Activated T-helper 17 cell treated with anti-CD3 and anti-CD28 coated beads, Interleukin-2, amount 50 U/mL, for 72 hours (primary cell): ENCODE results near the gene DERA. TPM values are rescaled to one million over a fixed set of nuclear protein-coding genes. Genes with fewer than 3 reads are reported as not detected.
"Not testable (repeated sequence)": the region's sequence is repeated elsewhere in the genome, so short reads cannot be mapped to it uniquely, and the experiment has no call there.

Experiments
- ATAC-seq: fragments of 150-1000 bp; cut with Tn5 transposase; replicated peaks from 2 replicates; pipeline ENCODE4 v1.10.0; 2021; ENCODE audit warnings: mild to moderate bottlenecking, moderate library complexity
- H3K27ac Mint-ChIP-seq: one replicate; pipeline ENCODE4 v1.8.0; 2022; ENCODE audit warnings: mixed read lengths
- H3K27me3 Mint-ChIP-seq: one replicate; pipeline ENCODE4 v1.8.0; 2022; ENCODE audit warnings: mixed read lengths
- H3K36me3 Mint-ChIP-seq: one replicate; pipeline ENCODE4 v1.8.0; 2022; ENCODE audit warnings: low read depth, mild to moderate bottlenecking, mixed read lengths
- H3K4me1 Mint-ChIP-seq: one replicate; pipeline ENCODE4 v1.8.0; 2022; ENCODE audit warnings: mixed read lengths
- H3K4me3 Mint-ChIP-seq: one replicate; pipeline ENCODE4 v1.8.0; 2022; ENCODE audit warnings: mild to moderate bottlenecking, mixed read lengths
- H3K9me3 Mint-ChIP-seq: one replicate; pipeline ENCODE4 v1.8.0; 2022; ENCODE audit warnings: mixed read lengths
- total RNA-seq, 2 donors: library from RNA; stranded (reverse); gene quantifications; one replicate each; pipeline ENCODE4 v1.2.3, GENCODE V29; 2022

DERA gene
- total RNA-seq, 2 donors from 2014 or later = 19.2 to 26.1 TPM

GRCh38 chr12:15988983-15989755, 78.0 kb downstream of the DERA start:
- Mint-ChIP-seq H3K9me3 (no peaks in the 10 kb centered on the region), H3K27me3 (no peaks in the 10 kb centered on the region), H3K27ac (no peak overlapping the region), H3K4me1 (no peaks in the 10 kb centered on the region), H3K4me3 (no peak overlapping the region), H3K36me3 (peaks cover 85% of the 10 kb centered on the region)
- ATAC-seq = no peak

GRCh38 chr12:15995801-15996200, 84.7 kb downstream of the DERA start:
- Mint-ChIP-seq H3K4me3 (no peak overlapping the region), H3K4me1 (peaks cover 6% of the 10 kb centered on the region), H3K27me3 (no peaks in the 10 kb centered on the region), H3K36me3 (peaks cover 29% of the 10 kb centered on the region), H3K9me3 (no peaks in the 10 kb centered on the region), H3K27ac (no peak overlapping the region)
- ATAC-seq = no peak

- Mint-ChIP-seq H3K4me1 (peaks cover 6% of the 10 kb centered on the region), H3K4me3 (no peak overlapping the region), H3K27me3 (no peaks in the 10 kb centered on the region), H3K27ac (no peak overlapping the region), H3K9me3 (no peaks in the 10 kb centered on the region), H3K36me3 (peaks cover 24% of the 10 kb centered on the region)
- ATAC-seq = no peak
These were observed 85.1 kb downstream of the DERA start for GRCh38 chr12:15996254-15996653.

GRCh38 chr12:15996948-15997347, 85.8 kb downstream of the DERA start:
- Mint-ChIP-seq H3K36me3 (peaks cover 20% of the 10 kb centered on the region), H3K4me1 (peaks cover 6% of the 10 kb centered on the region), H3K27me3 (no peaks in the 10 kb centered on the region), H3K27ac (no peak overlapping the region), H3K4me3 (no peak overlapping the region), H3K9me3 (no peaks in the 10 kb centered on the region)
- ATAC-seq = no peak

GRCh38 chr12:15997910-15998309, 86.8 kb downstream of the DERA start:
- H3K27ac Mint-ChIP-seq = no peak overlapping the region
- peaks cover 6% of the 10 kb centered on the region for H3K4me1 Mint-ChIP-seq
- peaks cover 10% of the 10 kb centered on the region for H3K36me3 Mint-ChIP-seq
- no peak for ATAC-seq
- H3K27me3 Mint-ChIP-seq = no peaks in the 10 kb centered on the region
- no peak overlapping the region for H3K4me3 Mint-ChIP-seq
- H3K9me3 Mint-ChIP-seq = no peaks in the 10 kb centered on the region

- Mint-ChIP-seq H3K4me3 (no peak overlapping the region), H3K4me1 (no peaks in the 10 kb centered on the region), H3K36me3 (peaks cover 25% of the 10 kb centered on the region), H3K27me3 (no peaks in the 10 kb centered on the region), H3K27ac (no peak overlapping the region), H3K9me3 (no peaks in the 10 kb centered on the region)
- no peak for ATAC-seq
These were observed 91.7 kb downstream of the DERA start for GRCh38 chr12:16002880-16003279.

GRCh38 chr12:16003460-16003859, 92.3 kb downstream of the DERA start:
- H3K4me3 Mint-ChIP-seq = no peak overlapping the region
- no peaks in the 10 kb centered on the region for H3K9me3 Mint-ChIP-seq
- peaks cover 25% of the 10 kb centered on the region for H3K36me3 Mint-ChIP-seq
- no peaks in the 10 kb centered on the region for H3K27me3 Mint-ChIP-seq
- no peak for ATAC-seq
- H3K27ac Mint-ChIP-seq = no peak overlapping the region
- no peaks in the 10 kb centered on the region for H3K4me1 Mint-ChIP-seq

- Mint-ChIP-seq H3K4me1 (no peaks in the 10 kb centered on the region), H3K27me3 (no peaks in the 10 kb centered on the region), H3K4me3 (no peak overlapping the region), H3K9me3 (no peaks in the 10 kb centered on the region), H3K27ac (no peak overlapping the region), H3K36me3 (peaks cover 32% of the 10 kb centered on the region)
- ATAC-seq = no peak
These were observed 95.6 kb downstream of the DERA start for GRCh38 chr12:16006752-16007151.

- H3K4me1 Mint-ChIP-seq = no peaks in the 10 kb centered on the region
- peaks cover 5% of the 10 kb centered on the region for H3K9me3 Mint-ChIP-seq
- H3K27me3 Mint-ChIP-seq = no peaks in the 10 kb centered on the region
- H3K36me3 Mint-ChIP-seq = peaks cover 45% of the 10 kb centered on the region
- H3K27ac Mint-ChIP-seq = no peak overlapping the region
- ATAC-seq = no peak
- H3K4me3 Mint-ChIP-seq = no peak overlapping the region
These were observed 97.3 kb downstream of the DERA start for GRCh38 chr12:16008421-16008824.

- Mint-ChIP-seq H3K27ac (no peak overlapping the region), H3K9me3 (peaks cover 13% of the 10 kb centered on the region), H3K27me3 (no peaks in the 10 kb centered on the region), H3K4me1 (no peaks in the 10 kb centered on the region), H3K4me3 (no peak overlapping the region), H3K36me3 (peaks cover 45% of the 10 kb centered on the region)
- no peak for ATAC-seq
These were observed 101.0 kb downstream of the DERA start for GRCh38 chr12:16012117-16012516.

GRCh38 chr12:16013722-16014121, 102.6 kb downstream of the DERA start:
- Mint-ChIP-seq H3K9me3 (peaks cover 13% of the 10 kb centered on the region), H3K36me3 (peaks cover 50% of the 10 kb centered on the region)
- H3K4me3 Mint-ChIP-seq, H3K4me1 Mint-ChIP-seq, ATAC-seq, H3K27me3 Mint-ChIP-seq, H3K27ac Mint-ChIP-seq: not testable (repeated sequence)

GRCh38 chr12:16014394-16014793, 103.3 kb downstream of the DERA start:
- peaks cover 13% of the 10 kb centered on the region for H3K9me3 Mint-ChIP-seq
- H3K4me1 Mint-ChIP-seq, ATAC-seq, H3K4me3 Mint-ChIP-seq, H3K27ac Mint-ChIP-seq, H3K27me3 Mint-ChIP-seq: not testable (repeated sequence)
- H3K36me3 Mint-ChIP-seq = peaks cover 57% of the 10 kb centered on the region

- Mint-ChIP-seq H3K27ac (no peak overlapping the region), H3K36me3 (peaks cover 69% of the 10 kb centered on the region), H3K9me3 (peaks cover 23% of the 10 kb centered on the region), H3K27me3 (no peaks in the 10 kb centered on the region), H3K4me1 (no peaks in the 10 kb centered on the region), H3K4me3 (no peak overlapping the region)
- no peak for ATAC-seq
These were observed 105.6 kb downstream of the DERA start for GRCh38 chr12:16016748-16017147.

GRCh38 chr12:16018306-16018705, 107.2 kb downstream of the DERA start:
- ATAC-seq = no peak
- Mint-ChIP-seq H3K9me3 (peaks cover 19% of the 10 kb centered on the region), H3K36me3 (peaks cover 64% of the 10 kb centered on the region), H3K27me3 (no peaks in the 10 kb centered on the region), H3K4me1 (no peaks in the 10 kb centered on the region), H3K27ac (no peak overlapping the region), H3K4me3 (no peak overlapping the region)

GRCh38 chr12:16019136-16019535, 108.0 kb downstream of the DERA start:
- no peak for ATAC-seq
- Mint-ChIP-seq H3K36me3 (peaks cover 61% of the 10 kb centered on the region), H3K27ac (no peak overlapping the region), H3K4me3 (no peak overlapping the region), H3K4me1 (no peaks in the 10 kb centered on the region), H3K9me3 (peaks cover 14% of the 10 kb centered on the region), H3K27me3 (no peaks in the 10 kb centered on the region)
